Astrocyte (in vitro differentiated cells and primary cell): ENCODE results near the gene SMAD3. TPM values are rescaled to one million over a fixed set of nuclear protein-coding genes. Genes with fewer than 3 reads are reported as not detected.

Source experiments
- DNase-seq: peaks from one replicate; pipeline ENCODE4 v3.0.0-alpha.2; 2010; ENCODE audit warnings: low read depth
- FAIRE-seq: peaks from 2 replicates; lab custom pipeline; 2011; peaks lifted over from hg19 to GRCh38; lab: Jason Lieb, UNC
- H2AFZ ChIP-seq: 2 replicates; pipeline ENCODE4 v1.6.0; 2012; ENCODE audit warnings: low read depth, low read length, inconsistent platforms
- H3K27ac ChIP-seq: 2 replicates; pipeline ENCODE4 v1.5.1; 2011; ENCODE audit warnings: low read depth, low read length, inconsistent platforms
- H3K27me3 ChIP-seq: 2 replicates; pipeline ENCODE4 v1.6.0; 2011; ENCODE audit warnings: low read length, inconsistent platforms; ENCODE audit not compliant: insufficient read depth
- H3K36me3 ChIP-seq: 2 replicates; pipeline ENCODE4 v1.5.1; 2011; ENCODE audit warnings: low read length, inconsistent platforms; ENCODE audit not compliant: insufficient read depth
- H3K4me1 ChIP-seq: 2 replicates; pipeline ENCODE4 v1.5.1; 2011; ENCODE audit warnings: low read length, inconsistent platforms; ENCODE audit not compliant: insufficient read depth
- H3K4me2 ChIP-seq: 2 replicates; pipeline ENCODE4 v1.6.0; 2012; ENCODE audit warnings: low read length, inconsistent platforms
- H3K4me3 ChIP-seq: 2 replicates; pipeline ENCODE4 v1.5.1; 2011; ENCODE audit warnings: low read depth, mild to moderate bottlenecking, low read length, inconsistent platforms; ENCODE audit not compliant: insufficient read depth
- H3K79me2 ChIP-seq: 2 replicates; pipeline ENCODE4 v1.6.0; 2012; ENCODE audit warnings: mild to moderate bottlenecking, low read length, inconsistent platforms; ENCODE audit not compliant: insufficient read depth
- H3K9ac ChIP-seq: 2 replicates; pipeline ENCODE4 v1.6.0; 2012; ENCODE audit warnings: mild to moderate bottlenecking, low read length, inconsistent platforms
- H3K9me3 ChIP-seq: 2 replicates; pipeline ENCODE4 v1.5.1; 2012; ENCODE audit warnings: low read depth, mild to moderate bottlenecking, low read length, inconsistent platforms; ENCODE audit not compliant: insufficient read depth
- H4K20me1 ChIP-seq: 2 replicates; pipeline ENCODE4 v1.6.0; 2012; ENCODE audit warnings: low read length, inconsistent platforms; ENCODE audit not compliant: insufficient read depth
- H3K27ac Mint-ChIP-seq: one replicate; pipeline ENCODE4 v1.8.0; 2021; ENCODE audit warnings: mild to moderate bottlenecking, mixed read lengths; ENCODE audit not compliant: unreplicated experiment
- H3K27me3 Mint-ChIP-seq: one replicate; pipeline ENCODE4 v1.8.0; 2021; ENCODE audit warnings: low read depth, mixed read lengths; ENCODE audit not compliant: unreplicated experiment
- H3K36me3 Mint-ChIP-seq: one replicate; pipeline ENCODE4 v1.8.0; 2021; ENCODE audit warnings: low read depth, mixed read lengths; ENCODE audit not compliant: unreplicated experiment
- H3K4me1 Mint-ChIP-seq: one replicate; pipeline ENCODE4 v1.8.0; 2021; ENCODE audit warnings: low read depth, mixed read lengths; ENCODE audit not compliant: unreplicated experiment
- H3K4me3 Mint-ChIP-seq: one replicate; pipeline ENCODE4 v1.8.0; 2021; ENCODE audit warnings: mild to moderate bottlenecking, moderate library complexity, mixed read lengths; ENCODE audit not compliant: unreplicated experiment
- H3K9me3 Mint-ChIP-seq: one replicate; pipeline ENCODE4 v1.8.0; 2021; ENCODE audit warnings: mild to moderate bottlenecking, mixed read lengths; ENCODE audit not compliant: unreplicated experiment
- CTCF ChIP-seq: IDR thresholded peaks from 2 replicates; pipeline ENCODE4 v1.5.1; 2011; ENCODE audit warnings: low read depth, mild to moderate bottlenecking, inconsistent platforms, low read length, moderate library complexity; ENCODE audit not compliant: insufficient read depth
- EZH2 ChIP-seq: IDR thresholded peaks from 2 replicates; pipeline ENCODE4 v1.6.1; 2012; ENCODE audit warnings: mild to moderate bottlenecking, low read length, inconsistent platforms; ENCODE audit not compliant: insufficient read depth
- total RNA-seq: library from RNA; stranded (reverse); gene quantifications from 2 replicates; pipeline ENCODE4 v1.2.1, GENCODE V29; 2021

The SMAD3 gene
- total RNA-seq, 1 donor from 2014 or later: 78.0 TPM

DNA sequence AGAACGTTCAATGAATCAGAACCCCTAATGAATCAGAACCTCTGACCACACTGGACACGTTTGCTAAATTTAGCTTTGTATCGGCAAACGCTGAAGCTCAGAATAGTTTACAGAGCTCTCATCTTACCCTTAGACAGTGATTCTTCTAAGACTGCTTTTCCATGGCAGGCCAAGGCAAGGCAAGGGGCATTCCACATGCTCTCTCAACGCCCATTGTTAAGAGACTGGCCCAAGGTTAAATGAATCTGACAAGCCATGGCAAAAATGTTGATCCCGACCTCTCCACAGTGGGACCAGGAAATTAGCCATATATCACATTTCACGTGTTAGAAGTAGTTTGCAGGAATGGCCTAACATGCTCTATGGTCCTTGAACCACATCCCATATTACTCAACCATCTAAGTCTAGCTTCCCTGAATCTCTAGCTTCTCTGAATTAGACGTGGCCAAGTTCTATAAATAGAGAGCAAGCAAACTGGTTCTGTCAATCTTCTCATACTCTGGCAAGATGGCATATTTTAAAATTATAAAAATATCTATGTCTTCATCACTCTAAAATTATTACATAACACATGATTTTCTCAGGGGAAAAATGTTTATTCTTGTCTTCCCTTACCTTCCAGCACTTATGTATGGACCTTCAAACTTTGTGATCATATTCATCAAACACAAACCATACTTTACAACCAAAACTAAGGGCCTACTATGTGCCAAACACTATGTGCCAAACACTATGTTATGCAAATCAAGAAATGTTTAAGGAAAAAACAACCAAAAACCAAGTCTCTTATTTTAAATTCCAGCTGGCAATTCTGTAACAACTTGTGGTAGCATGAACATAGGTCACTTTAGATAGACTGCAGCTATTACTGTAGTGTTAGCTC lies 134.7 kb downstream of the SMAD3 start:
- Histone ChIP-seq H4K20me1 (no peaks in the 10 kb centered on the region), H3K4me2 (peak overlapping the region; percentile 29), H3K4me1 (peaks cover 26% of the 10 kb centered on the region), H3K9me3 (no peaks in the 10 kb centered on the region), H3K27me3 (no peaks in the 10 kb centered on the region), H2AFZ (no peak overlapping the region), H3K27ac (peak overlapping the region; percentile 50), H3K79me2 (no peaks in the 10 kb centered on the region), H3K9ac (peak overlapping the region; percentile 24), H3K36me3 (peaks cover 24% of the 10 kb centered on the region), H3K4me3 (no peak overlapping the region)
- Mint-ChIP-seq H3K4me1 (peaks cover 49% of the 10 kb centered on the region), H3K27me3 (no peaks in the 10 kb centered on the region), H3K27ac (no peak overlapping the region), H3K4me3 (no peak overlapping the region), H3K36me3 (peaks cover 16% of the 10 kb centered on the region), H3K9me3 (no peaks in the 10 kb centered on the region)
- DNase-seq: peak; percentile 73
- FAIRE-seq: no peak
- no peak for TF ChIP-seq CTCF
- TF ChIP-seq EZH2: no peak

DNA sequence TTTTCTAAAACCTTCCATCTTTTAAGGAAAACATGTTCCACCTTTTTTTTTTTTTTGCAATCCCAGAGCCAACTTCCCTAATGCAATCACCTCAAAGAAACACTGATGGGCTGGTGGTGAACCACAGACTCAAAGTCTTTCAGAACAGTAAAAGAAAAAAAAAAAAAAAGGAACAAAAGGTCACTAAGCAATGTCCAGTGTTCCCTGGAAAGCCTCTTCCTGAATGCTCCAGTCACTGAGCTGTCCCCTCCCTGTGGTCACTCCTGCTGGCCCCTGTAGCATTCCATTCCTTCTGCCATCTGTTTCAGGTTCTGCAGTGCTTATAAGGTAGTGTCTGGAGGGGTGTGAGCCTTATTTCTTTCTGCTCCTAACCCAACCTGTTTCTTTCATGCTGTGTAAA lies 135.7 kb downstream of the SMAD3 start:
- Histone ChIP-seq H3K27ac (no peak overlapping the region), H3K4me2 (peak overlapping the region; percentile 4), H3K27me3 (no peaks in the 10 kb centered on the region), H4K20me1 (no peaks in the 10 kb centered on the region), H3K9me3 (no peaks in the 10 kb centered on the region), H3K36me3 (peaks cover 24% of the 10 kb centered on the region), H3K4me1 (peaks cover 26% of the 10 kb centered on the region), H3K79me2 (no peaks in the 10 kb centered on the region), H3K9ac (no peak overlapping the region), H2AFZ (no peak overlapping the region), H3K4me3 (no peak overlapping the region)
- FAIRE-seq (no peak), DNase-seq (peak; percentile 42)
- TF ChIP-seq EZH2 (no peak), CTCF (no peak)
- no peaks in the 10 kb centered on the region for H3K9me3 Mint-ChIP-seq
- H3K27ac Mint-ChIP-seq: peak overlapping the region; percentile 47
- no peak overlapping the region for H3K4me3 Mint-ChIP-seq
- peaks cover 16% of the 10 kb centered on the region for H3K36me3 Mint-ChIP-seq
- peaks cover 49% of the 10 kb centered on the region for H3K4me1 Mint-ChIP-seq
- H3K27me3 Mint-ChIP-seq: no peaks in the 10 kb centered on the region

GRCh38 chr15:67202091-67202490 lies 136.7 kb downstream of the SMAD3 start:
- no peak overlapping the region for H3K27ac ChIP-seq
- TF ChIP-seq EZH2 (no peak), CTCF (no peak)
- no peaks in the 10 kb centered on the region for H4K20me1 ChIP-seq
- no peaks in the 10 kb centered on the region for H3K9me3 ChIP-seq
- H3K36me3 Mint-ChIP-seq: peaks cover 15% of the 10 kb centered on the region
- no peak overlapping the region for H3K4me3 ChIP-seq
- peaks cover 27% of the 10 kb centered on the region for H3K36me3 ChIP-seq
- DNase-seq (no peak), FAIRE-seq (no peak)
- peaks cover 16% of the 10 kb centered on the region for H3K4me1 ChIP-seq
- H3K4me1 Mint-ChIP-seq: peaks cover 41% of the 10 kb centered on the region
- no peak overlapping the region for H2AFZ ChIP-seq
- H3K9ac ChIP-seq: no peak overlapping the region
- no peaks in the 10 kb centered on the region for H3K79me2 ChIP-seq
- no peak overlapping the region for H3K4me2 ChIP-seq
- no peak overlapping the region for H3K27ac Mint-ChIP-seq
- no peaks in the 10 kb centered on the region for H3K9me3 Mint-ChIP-seq
- no peaks in the 10 kb centered on the region for H3K27me3 ChIP-seq
- H3K27me3 Mint-ChIP-seq: no peaks in the 10 kb centered on the region
- H3K4me3 Mint-ChIP-seq: no peak overlapping the region
